CD1c-positive myeloid dendritic cell (primary cell): ENCODE measurements around the gene MCOLN3.

ENCODE experiments used
- DNase-seq: peaks from one replicate; pipeline ENCODE4 v3.0.0-alpha.2; 2016; ENCODE audit errors: extremely low spot score

The MCOLN3 gene, protein sequence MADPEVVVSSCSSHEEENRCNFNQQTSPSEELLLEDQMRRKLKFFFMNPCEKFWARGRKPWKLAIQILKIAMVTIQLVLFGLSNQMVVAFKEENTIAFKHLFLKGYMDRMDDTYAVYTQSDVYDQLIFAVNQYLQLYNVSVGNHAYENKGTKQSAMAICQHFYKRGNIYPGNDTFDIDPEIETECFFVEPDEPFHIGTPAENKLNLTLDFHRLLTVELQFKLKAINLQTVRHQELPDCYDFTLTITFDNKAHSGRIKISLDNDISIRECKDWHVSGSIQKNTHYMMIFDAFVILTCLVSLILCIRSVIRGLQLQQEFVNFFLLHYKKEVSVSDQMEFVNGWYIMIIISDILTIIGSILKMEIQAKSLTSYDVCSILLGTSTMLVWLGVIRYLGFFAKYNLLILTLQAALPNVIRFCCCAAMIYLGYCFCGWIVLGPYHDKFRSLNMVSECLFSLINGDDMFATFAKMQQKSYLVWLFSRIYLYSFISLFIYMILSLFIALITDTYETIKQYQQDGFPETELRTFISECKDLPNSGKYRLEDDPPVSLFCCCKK

GRCh38 chr1:85048296-85049064, at the start of gene MCOLN3:
MCOLN3 (minus strand) TSS chr1:85048500; CDS start chr1:85045360, 3,140 bp downstream.
- peak; percentile 31 for DNase-seq

DNA sequence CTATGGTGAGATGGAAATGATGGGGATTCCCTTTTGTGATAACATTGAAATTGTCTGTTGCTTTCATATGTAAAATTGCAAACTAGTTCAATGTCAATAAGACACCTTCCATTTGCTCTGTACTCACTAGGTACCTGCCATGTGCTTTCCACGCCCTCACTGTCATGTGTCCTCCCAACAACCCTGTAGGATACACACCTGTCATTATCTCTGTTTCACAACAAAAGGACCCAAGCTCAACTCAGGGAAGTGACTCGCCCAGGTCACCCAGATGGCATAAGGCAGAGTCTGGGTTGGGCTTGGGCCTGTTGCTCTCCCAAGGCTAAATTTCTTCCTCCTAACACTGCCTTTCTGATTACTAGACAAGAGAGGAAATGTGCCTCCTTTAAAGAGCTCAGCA, 45.3 kb upstream of the MCOLN3 start:
- no peak for DNase-seq

- DNase-seq: peak; percentile 31
These were observed 43.5 kb upstream of the MCOLN3 start for GRCh38 chr1:85091671-85092280.

- DNase-seq: no peak
These were observed 41.9 kb upstream of the MCOLN3 start for GRCh38 chr1:85090225-85090624.

DNA sequence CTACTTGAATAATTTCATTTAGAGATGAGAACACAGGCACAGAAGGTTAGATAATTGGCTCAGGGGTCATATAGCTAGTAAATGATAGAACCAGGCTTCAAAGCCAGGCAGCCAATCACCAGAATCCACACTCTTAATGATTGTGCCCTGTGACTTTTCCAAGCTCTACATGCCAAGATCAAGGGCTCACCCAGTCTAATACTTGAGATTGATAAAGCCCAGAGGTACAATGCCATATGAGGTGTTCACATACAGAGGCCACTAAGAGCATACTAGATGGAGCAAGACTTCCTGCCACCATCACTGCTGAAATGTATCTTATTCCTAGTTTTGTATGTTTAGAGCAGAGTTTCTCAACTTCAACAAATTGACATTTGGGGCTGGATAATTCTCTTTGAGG, 40.9 kb upstream of the MCOLN3 start:
- no peak for DNase-seq

DNA sequence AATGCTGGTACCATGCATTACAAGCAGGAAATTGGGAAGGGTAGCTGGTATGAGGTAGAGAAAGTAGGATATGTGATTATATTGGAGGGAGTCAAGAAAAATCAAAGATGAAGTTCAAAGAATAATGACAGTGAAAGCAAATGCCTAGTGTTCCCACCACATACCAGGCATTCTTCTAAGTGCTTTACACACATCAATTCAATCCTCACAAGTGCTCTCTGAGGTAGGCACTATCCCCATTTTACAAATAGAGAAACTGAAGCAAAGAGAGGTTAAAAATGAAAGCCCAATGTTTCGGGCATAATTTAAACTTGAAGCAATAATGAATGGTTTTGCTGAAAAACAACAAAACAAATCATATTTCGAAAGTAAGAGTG, 40.1 kb upstream of the MCOLN3 start:
- DNase-seq: no peak

- DNase-seq: no peak
These were observed 39.5 kb upstream of the MCOLN3 start for GRCh38 chr1:85087659-85088407.

- no peak for DNase-seq
These were observed 37.1 kb upstream of the MCOLN3 start for GRCh38 chr1:85085417-85085816.

- no peak for DNase-seq
These were observed 30.6 kb upstream of the MCOLN3 start for GRCh38 chr1:85078903-85079302.

DNA sequence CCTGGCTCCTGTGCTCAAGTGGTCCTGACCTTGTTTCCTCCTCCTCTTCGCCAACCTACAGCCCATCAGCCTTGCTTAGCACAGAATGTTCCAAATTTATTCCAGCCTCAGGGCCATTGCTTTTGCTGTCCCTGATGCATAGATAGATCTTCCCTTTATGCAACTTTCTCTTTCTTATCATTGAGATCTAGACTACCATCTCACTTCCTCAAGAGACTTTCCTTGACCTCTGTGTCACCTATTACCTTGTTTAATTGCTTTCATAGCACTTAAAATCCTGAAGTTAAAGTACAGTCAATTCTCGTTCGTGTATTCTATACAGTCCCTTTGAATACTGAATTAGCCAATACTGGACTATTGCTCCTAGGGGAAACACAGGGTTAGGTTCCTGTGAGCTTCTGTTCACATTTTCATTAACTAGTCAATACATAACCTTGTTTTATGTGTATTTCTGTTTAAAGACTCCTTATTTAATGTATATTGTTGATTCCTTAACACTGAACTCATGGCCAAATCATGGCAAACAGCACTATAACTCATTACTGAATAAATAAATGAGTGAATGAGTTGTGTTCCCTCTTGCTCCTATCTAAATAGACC, 26.2 kb upstream of the MCOLN3 start:
- DNase-seq: no peak

DNA sequence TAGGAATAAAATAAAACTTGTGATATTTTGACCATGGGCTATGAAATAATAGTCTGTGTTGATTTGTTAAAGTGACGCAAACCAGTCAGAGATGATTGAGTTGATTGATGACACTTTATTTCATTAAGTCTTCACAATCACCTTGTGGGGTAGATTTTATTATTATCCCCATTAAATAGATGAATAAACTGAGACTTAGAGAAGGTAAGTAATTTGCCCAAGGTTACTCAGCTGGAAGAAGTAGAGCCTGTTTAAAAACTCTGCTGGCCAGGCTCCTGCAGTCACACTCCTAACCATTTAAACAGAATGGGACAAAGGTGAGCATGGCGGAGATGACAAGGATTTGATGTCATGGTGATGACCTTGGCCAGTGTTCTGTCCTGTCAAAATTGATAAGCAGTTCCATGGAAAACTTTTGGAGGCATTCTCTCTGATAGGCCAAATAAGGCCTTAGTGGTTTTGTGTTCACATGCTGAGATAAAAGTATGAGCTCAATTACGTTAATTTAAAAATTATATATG, 22.7 kb upstream of the MCOLN3 start:
- no peak for DNase-seq

- DNase-seq: no peak
These were observed 20.5 kb upstream of the MCOLN3 start for GRCh38 chr1:85068846-85069245.

DNA sequence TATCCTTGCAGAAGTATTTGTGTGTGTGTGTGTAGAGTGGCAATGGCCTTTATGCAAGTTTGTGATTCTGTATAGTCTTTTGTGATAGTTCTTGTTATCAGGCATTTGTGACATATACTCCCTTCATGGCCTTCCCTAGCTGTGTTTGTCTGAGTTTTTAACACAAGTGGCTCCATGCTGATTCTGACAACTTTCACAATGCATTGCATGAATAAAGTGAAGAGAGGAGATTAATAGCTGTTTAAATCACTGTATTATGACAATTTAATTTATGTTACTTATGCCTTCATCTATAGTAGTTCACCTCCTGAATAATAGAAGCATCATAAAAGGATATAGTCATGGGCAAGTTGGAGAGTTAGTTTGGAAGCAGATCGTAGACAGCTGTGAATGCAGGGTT, 17.2 kb upstream of the MCOLN3 start:
- DNase-seq: no peak

DNA sequence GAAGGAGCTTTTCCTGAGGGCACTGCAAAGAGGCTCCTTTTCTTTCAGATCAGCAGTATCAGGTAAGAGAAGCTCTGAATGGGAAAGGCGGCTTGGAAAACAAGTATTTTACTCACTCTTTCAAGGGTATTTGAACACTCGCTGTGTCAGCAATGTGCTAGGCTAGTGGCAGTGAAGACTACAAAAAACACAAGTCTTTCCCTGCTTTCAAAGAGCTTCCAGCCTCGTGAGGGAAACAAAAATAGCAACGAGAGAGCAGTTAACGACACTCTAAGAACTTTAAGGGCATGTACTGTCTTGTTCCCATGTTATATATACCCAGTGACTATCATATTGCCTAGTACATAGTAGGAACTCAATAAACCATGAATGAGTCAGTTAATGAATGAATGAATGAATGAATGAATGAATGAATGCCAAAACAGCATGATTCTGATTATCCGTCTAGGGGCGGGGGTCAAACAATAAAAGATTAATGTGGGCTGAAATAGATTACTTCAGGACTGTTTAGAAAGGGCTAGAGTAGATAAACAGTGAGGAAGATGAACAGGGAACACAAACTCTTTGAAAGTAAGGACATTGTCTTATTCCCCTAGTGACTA, 14.2 kb upstream of the MCOLN3 start:
- no peak for DNase-seq

DNA sequence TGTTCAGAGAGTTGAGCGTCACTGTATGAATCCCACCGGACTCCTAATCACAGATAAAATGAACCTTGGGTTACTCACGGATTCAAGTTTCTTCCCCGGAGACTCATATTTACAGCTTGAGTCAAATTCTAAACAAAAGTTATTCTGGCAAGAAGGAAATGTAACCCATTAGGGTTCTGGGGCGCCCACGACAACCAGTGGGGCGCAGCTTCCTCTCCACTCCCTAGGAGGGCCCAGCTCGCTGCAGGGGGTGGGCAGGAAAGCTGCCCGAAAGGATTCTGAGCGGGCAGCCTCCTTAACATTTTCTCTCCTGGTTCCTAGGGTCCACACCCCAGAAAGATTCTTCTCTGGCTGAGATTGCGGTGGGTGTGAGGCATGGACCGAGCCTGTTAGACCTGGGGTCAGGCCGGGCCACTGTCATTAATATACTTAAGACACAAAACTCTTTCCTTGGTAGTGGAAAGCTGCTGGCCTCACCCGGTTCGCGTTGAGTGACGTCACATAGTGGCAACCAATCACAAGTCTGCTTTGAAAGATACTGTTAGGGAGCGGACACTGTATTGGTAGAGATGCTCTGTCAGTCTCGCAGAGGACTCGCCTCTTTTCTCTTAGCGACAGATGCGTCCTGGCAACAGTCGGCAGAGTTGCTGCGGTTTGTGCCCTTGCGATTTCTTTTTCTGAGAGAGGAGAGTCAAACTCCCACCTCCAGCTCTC, 13.6 kb upstream of the MCOLN3 start:
- peak; percentile 96 for DNase-seq

GRCh38 chr1:85060038-85060437, 11.7 kb upstream of the MCOLN3 start:
- no peak for DNase-seq

DNA sequence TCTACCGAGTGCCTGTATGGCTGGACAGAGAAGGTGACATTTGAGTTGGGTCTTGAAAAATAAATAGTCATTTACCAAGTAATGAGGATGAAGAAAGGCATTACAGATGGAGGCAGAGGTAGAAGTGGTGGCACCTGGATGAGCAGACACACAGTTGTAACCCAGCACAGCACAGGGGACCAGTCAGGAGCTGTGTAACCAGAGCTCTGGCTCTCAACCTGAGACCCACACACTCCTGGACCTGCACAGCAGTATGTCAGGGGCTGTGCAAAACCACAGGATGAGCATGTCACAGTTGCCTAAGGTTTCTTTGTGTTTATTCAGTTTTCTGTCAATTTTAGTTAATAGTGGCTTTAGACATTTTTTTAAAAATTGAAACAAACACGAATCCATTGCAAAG, 11.3 kb upstream of the MCOLN3 start:
- DNase-seq: no peak

GRCh38 chr1:85058786-85059185, 10.5 kb upstream of the MCOLN3 start:
- DNase-seq: peak; percentile 74

GRCh38 chr1:85058311-85058710, 10.0 kb upstream of the MCOLN3 start:
- peak; percentile 79 for DNase-seq

DNA sequence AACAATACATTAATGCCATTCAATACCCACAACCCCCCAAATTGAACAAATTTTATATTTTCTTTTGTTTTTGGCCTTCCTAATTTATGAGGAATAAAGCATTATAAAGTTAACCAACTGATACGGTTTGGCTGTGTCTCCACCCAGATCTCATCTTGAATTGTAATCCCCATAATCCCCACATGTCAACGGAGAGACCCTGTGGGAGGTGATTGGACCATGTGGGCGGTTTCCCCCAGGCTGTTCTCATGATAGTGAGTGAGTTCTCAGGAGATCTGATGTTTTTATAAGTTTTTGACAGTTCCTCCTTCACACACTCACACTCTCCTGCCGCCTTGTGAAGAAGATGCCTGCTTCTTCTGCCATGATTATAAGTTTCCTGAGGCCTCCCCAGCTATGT, 6.4 kb upstream of the MCOLN3 start:
- DNase-seq: no peak
